GM10266 (cell line): Measurements from ENCODE around the gene CACNA1G.

Experiments
- DNase-seq: peaks from one replicate; pipeline ENCODE4 v3.0.0; 2012; ENCODE audit errors: extremely low spot score
- CTCF ChIP-seq: IDR thresholded peaks from 2 replicates; pipeline ENCODE4 v1.5.1; 2012; ENCODE audit warnings: mild to moderate bottlenecking, low read depth; ENCODE audit not compliant: control insufficient read depth, insufficient read depth; ENCODE audit errors: missing control alignments

Gene CACNA1G

GRCh38 chr17:50620237-50620636 is 59.7 kb downstream of the CACNA1G start:
- no peak for DNase-seq
- no peak for TF ChIP-seq CTCF

GRCh38 chr17:50620858-50621257 is 60.3 kb downstream of the CACNA1G start:
- no peak for TF ChIP-seq CTCF
- no peak for DNase-seq

GRCh38 chr17:50621574-50622031 is 61.1 kb downstream of the CACNA1G start:
- DNase-seq, result no peak
- TF ChIP-seq CTCF, result no peak

GRCh38 chr17:50624321-50624934 is 63.9 kb downstream of the CACNA1G start:
- TF ChIP-seq CTCF, result no peak
- no peak for DNase-seq

GRCh38 chr17:50625032-50625871 is 64.7 kb downstream of the CACNA1G start:
- no peak for TF ChIP-seq CTCF
- no peak for DNase-seq

GRCh38 chr17:50626037-50626574 is 65.6 kb downstream of the CACNA1G start:
- peak; percentile 70 for TF ChIP-seq CTCF
- peak; percentile 80 for DNase-seq
